SK-N-SH (cell line): Measurements from ENCODE around the gene CPAMD8. TPM values are rescaled to one million over a fixed set of nuclear protein-coding genes. Genes with fewer than 3 reads are reported as not detected.

ENCODE experiments used
- CTCF ChIA-PET: fragments of 300-600, 350-600 bp; formaldehyde crosslinking; extraction: SDS; loops from one replicate; lab custom pipeline; 2021; lab: Yijun Ruan, JAX
- POLR2A ChIA-PET: fragments of 350-600 bp; sonication (Branson Sonifier 250); formaldehyde crosslinking; extraction: SDS; loops from one replicate; lab custom pipeline; 2020; ENCODE audit warnings: antibody characterized with exemption, inconsistent platforms; lab: Yijun Ruan, JAX
- DNase-seq: peaks from one replicate; pipeline ENCODE4 v3.0.0; 2012
- H2AFZ ChIP-seq: fragments of 200-600 bp; sonication (generic); 2 replicates; pipeline ENCODE4 v1.8.1; 2016; ENCODE audit warnings: antibody characterized with exemption, mild to moderate bottlenecking, low read depth
- H3F3A ChIP-seq: fragments of 200-600 bp; sonication (generic); replicated peaks from 2 replicates; pipeline ENCODE3; 2016; ENCODE audit warnings: antibody characterized with exemption, mild to moderate bottlenecking; ENCODE audit not compliant: insufficient read depth
- H3K27ac ChIP-seq, 2 experiments: fragments of 200-500 bp in 1 of 2; fragments of 200-600 bp in 1 of 2; sonication (Bioruptor generic) in 1 of 2; sonication (generic), shearing (Covaris generic) in 1 of 2; 2 replicates each; pipeline versions ENCODE4 v1.5.1 to v1.6.1; 2014 to 2016; ENCODE audit warnings: low read depth in 2 of 2, inconsistent platforms in 1 of 2, low read length in 1 of 2, mild to moderate bottlenecking in 1 of 2, mixed read lengths in 1 of 2
- H3K27me3 ChIP-seq: fragments of 200-600 bp; sonication (generic), shearing (Covaris generic); 2 replicates; pipeline ENCODE4 v1.6.1; 2016; ENCODE audit warnings: mixed run types; ENCODE audit not compliant: insufficient read depth
- H3K36me3 ChIP-seq, 2 experiments: fragments of 200-500 bp in 1 of 2; fragments of 200-600 bp in 1 of 2; sonication (Bioruptor generic) in 1 of 2; sonication (generic) in 1 of 2; replicated peaks in 1 of 2; 2 replicates each; pipeline versions ENCODE3 to v1.5.1; 2014 to 2016; ENCODE audit warnings: low read length in 1 of 2, mild to moderate bottlenecking in 1 of 2; ENCODE audit not compliant: insufficient read depth in 2 of 2, control insufficient read depth in 1 of 2
- H3K4me1 ChIP-seq, 2 experiments: fragments of 200-500 bp in 1 of 2; fragments of 200-600 bp in 1 of 2; sonication (Bioruptor generic) in 1 of 2; sonication (generic), shearing (Covaris generic) in 1 of 2; 2 replicates each; pipeline versions ENCODE4 v1.5.1 to v1.6.1; 2014 to 2016; ENCODE audit warnings: low read depth in 1 of 2, low read length in 1 of 2, mixed run types in 1 of 2; ENCODE audit not compliant: insufficient read depth in 2 of 2, control insufficient read depth in 1 of 2
- H3K4me2 ChIP-seq: fragments of 200-600 bp; sonication (generic), shearing (Covaris generic); 2 replicates; pipeline ENCODE4 v1.6.1; 2017; ENCODE audit warnings: mixed run types
- H3K4me3 ChIP-seq, 2 experiments: fragments of 200-500 bp in 1 of 2; fragments of 200-600 bp in 1 of 2; sonication (Bioruptor generic) in 1 of 2; sonication (generic), shearing (Covaris generic) in 1 of 2; 2 replicates each; pipeline versions ENCODE4 v1.5.1 to v1.8.1; 2014 to 2016; ENCODE audit warnings: low read depth in 2 of 2, inconsistent platforms in 1 of 2, low read length in 1 of 2, mild to moderate bottlenecking in 1 of 2, mixed read lengths in 1 of 2, moderate library complexity in 1 of 2
- H3K79me2 ChIP-seq: fragments of 200-600 bp; sonication (generic); 2 replicates; pipeline ENCODE4 v1.8.1; 2017; ENCODE audit warnings: mild to moderate bottlenecking; ENCODE audit not compliant: insufficient read depth
- H3K9ac ChIP-seq: fragments of 200-600 bp; sonication (generic); 2 replicates; pipeline ENCODE4 v1.6.1; 2017; ENCODE audit warnings: mixed run types
- H3K9me2 ChIP-seq: fragments of 200-600 bp; sonication (generic); 2 replicates; pipeline ENCODE4 v1.6.1; 2017; ENCODE audit warnings: mixed run types
- H3K9me3 ChIP-seq: fragments of 200-600 bp; sonication (generic); 2 replicates; pipeline ENCODE4 v1.6.1; 2017; ENCODE audit warnings: mixed run types, mild to moderate bottlenecking, moderate library complexity
- H4K20me1 ChIP-seq: fragments of 200-600 bp; sonication (generic); 2 replicates; pipeline ENCODE4 v1.6.1; 2017; ENCODE audit warnings: mild to moderate bottlenecking, mixed run types; ENCODE audit not compliant: insufficient read depth
- CHD2 ChIP-seq: fragments of 150-350 bp; IDR thresholded peaks from 2 replicates; pipeline ENCODE4 v1.6.1; 2018; ENCODE audit warnings: low read length; ENCODE audit not compliant: partially characterized antibody
- EP300 ChIP-seq, 2 experiments: IDR thresholded peaks; 2 replicates each; pipeline versions ENCODE4 v1.4.0 to v1.6.1; 2012; ENCODE audit warnings: borderline replicate concordance in 1 of 2, low read depth in 1 of 2, low read length in 1 of 2
- EZH2phosphoT487 ChIP-seq: fragments of 200-600 bp; sonication (generic); IDR thresholded peaks from 2 replicates; pipeline ENCODE4 v1.6.1; 2017; ENCODE audit warnings: low read depth, mixed run types, mild to moderate bottlenecking, antibody characterized with exemption, moderate library complexity, borderline replicate concordance
- PBX3 ChIP-seq: IDR thresholded peaks from 2 replicates; pipeline ENCODE4; 2012
- REST ChIP-seq: IDR thresholded peaks from 2 replicates; pipeline ENCODE4 v1.6.1; 2012; ENCODE audit warnings: mild to moderate bottlenecking, low read depth, low read length, moderate library complexity
- RFX5 ChIP-seq: IDR thresholded peaks from 2 replicates; pipeline ENCODE4 v1.6.1; 2012; ENCODE audit warnings: mild to moderate bottlenecking, improper control_type of control experiment, low read length
- TAF1 ChIP-seq: IDR thresholded peaks from 2 replicates; pipeline ENCODE4 v1.6.1; 2012; ENCODE audit warnings: low read depth, mild to moderate bottlenecking, low read length, moderate library complexity, borderline replicate concordance
- ZBTB33 ChIP-seq: IDR thresholded peaks from 2 replicates; pipeline ENCODE4 v1.4.0; 2012; ENCODE audit warnings: low read depth, borderline replicate concordance
- WGBS: methylation state at CpG from one replicate; pipeline ENCODE4 v1.1.6; 2017; ENCODE audit warnings: low lambda C conversion rate; 5-methylcytosine and 5-hydroxymethylcytosine counted together
- polyA plus RNA-seq, 3 experiments: library from polyadenylated mRNA; depleted of rRNA; stranded (reverse); fragments of >200 nt; gene quantifications; 2 replicates each; pipeline ENCODE4 v1.2.3, GENCODE V29; 2012

Gene CPAMD8
- polyA plus RNA-seq, 1 of the 3 experiments (the other 2 are of a cell fraction): 1.2 TPM

- TF ChIP-seq TAF1: no peak
These were observed 131.0 kb downstream of the CPAMD8 start (continued) for GRCh38 chr19:16895467-16896145.

- no peak overlapping the region for H3K27ac ChIP-seq
- H3K9ac ChIP-seq: no peak overlapping the region
- no peak overlapping the region for H3K4me2 ChIP-seq
- 60% methylated on average over 5 of the region's 7 CpGs for WGBS
- no peaks in the 10 kb centered on the region for H3F3A ChIP-seq
- no peaks in the 10 kb centered on the region for H4K20me1 ChIP-seq
- H3K27me3 ChIP-seq: no peaks in the 10 kb centered on the region
- H3K9me2 ChIP-seq: no peaks in the 10 kb centered on the region
- H3K9me3 ChIP-seq: no peaks in the 10 kb centered on the region
- TF ChIP-seq REST (no peak), ZBTB33 (no peak), EP300 (IDR thresholded peaks at IDR 0.05; ENCODE audit: borderline replicate concordance in 1 of 2, low read depth in 1 of 2, low read length in 1 of 2) (no peak), CHD2 (no peak), PBX3 (no peak), EZH2phosphoT487 (no peak), RFX5 (no peak)
- TF ChIP-seq, all 33 proteins: peak for 0
- ChIA-PET POLR2A (no interaction called here), CTCF (no interaction called here)
- Histone ChIP-seq H3K4me1 (peaks cover 0 to 14% of the 10 kb centered on the region in 2 experiments; a peak in 1 of 4 replicates), H3K4me3 (no peak overlapping the region), H3K79me2 (no peaks in the 10 kb centered on the region), H3K36me3 (no peaks in the 10 kb centered on the region), H2AFZ (no peak overlapping the region)
- no peak for DNase-seq
These were observed 132.5 kb downstream of the CPAMD8 start for GRCh38 chr19:16894080-16894479.
